Chondrocyte (in vitro differentiated cells): Measurements from ENCODE around the gene XIRP2. TPM values are rescaled to one million over a fixed set of nuclear protein-coding genes. Genes with fewer than 3 reads are reported as not detected.

Source experiments
- DNase-seq: peaks from one replicate; pipeline ENCODE4 v3.0.0; 2021; ENCODE audit warnings: mixed read lengths, low spot score
- H3K27ac Mint-ChIP-seq: one replicate; pipeline ENCODE4 v1.8.0; 2021; ENCODE audit warnings: mild to moderate bottlenecking, moderate library complexity, mixed read lengths; ENCODE audit not compliant: unreplicated experiment
- H3K27me3 Mint-ChIP-seq: 2 replicates; pipeline ENCODE4 v1.8.0; 2021; ENCODE audit warnings: low read depth, mixed read lengths
- H3K36me3 Mint-ChIP-seq: 2 replicates; pipeline ENCODE4 v1.8.0; 2021; ENCODE audit warnings: low read depth, mixed read lengths
- H3K4me1 Mint-ChIP-seq: 2 replicates; pipeline ENCODE4 v1.8.0; 2021; ENCODE audit warnings: low read depth, mild to moderate bottlenecking, mixed read lengths
- H3K4me3 Mint-ChIP-seq: one replicate; pipeline ENCODE4 v1.8.0; 2021; ENCODE audit warnings: mild to moderate bottlenecking, moderate library complexity, mixed read lengths; ENCODE audit not compliant: unreplicated experiment
- H3K9me3 Mint-ChIP-seq: 2 replicates; pipeline ENCODE4 v1.8.0; 2021; ENCODE audit warnings: low read depth, mixed read lengths
- total RNA-seq: library from RNA; stranded (reverse); gene quantifications from 3 replicates; pipeline ENCODE4 v1.2.1, GENCODE V29; 2021
- TF ChIP-seq, protein P1 (sequence below): fragments of 200-600 bp; sonication (generic); IDR thresholded peaks from 2 replicates; pipeline ENCODE4 v1.5.0; 2021; ENCODE audit warnings: antibody characterized with exemption, mild to moderate bottlenecking, moderate library complexity

XIRP2 gene
- total RNA-seq, 1 donor from 2014 or later: not detected

DNA sequence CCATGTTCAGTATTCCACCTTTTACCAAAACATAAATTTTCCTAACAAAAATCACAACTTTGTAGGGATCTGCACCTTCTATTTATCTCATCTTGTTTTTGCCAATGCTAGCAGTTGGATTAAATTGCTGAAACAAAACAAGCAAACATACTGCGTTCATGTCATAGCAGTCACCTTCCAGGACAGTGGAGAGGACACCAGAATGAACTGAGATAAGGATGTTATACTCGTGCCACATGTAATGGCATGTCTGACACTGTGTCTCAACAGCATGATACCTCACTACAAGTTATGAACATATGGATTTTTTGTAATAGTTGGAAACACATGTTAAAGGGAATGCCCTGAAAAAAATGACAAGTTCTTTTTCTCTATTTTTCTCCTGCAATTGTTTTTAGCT is 245.3 kb downstream of the XIRP2 start:
- Mint-ChIP-seq H3K27me3 (no peaks in the 10 kb centered on the region), H3K27ac (no peak overlapping the region), H3K36me3 (no peaks in the 10 kb centered on the region)

DNA sequence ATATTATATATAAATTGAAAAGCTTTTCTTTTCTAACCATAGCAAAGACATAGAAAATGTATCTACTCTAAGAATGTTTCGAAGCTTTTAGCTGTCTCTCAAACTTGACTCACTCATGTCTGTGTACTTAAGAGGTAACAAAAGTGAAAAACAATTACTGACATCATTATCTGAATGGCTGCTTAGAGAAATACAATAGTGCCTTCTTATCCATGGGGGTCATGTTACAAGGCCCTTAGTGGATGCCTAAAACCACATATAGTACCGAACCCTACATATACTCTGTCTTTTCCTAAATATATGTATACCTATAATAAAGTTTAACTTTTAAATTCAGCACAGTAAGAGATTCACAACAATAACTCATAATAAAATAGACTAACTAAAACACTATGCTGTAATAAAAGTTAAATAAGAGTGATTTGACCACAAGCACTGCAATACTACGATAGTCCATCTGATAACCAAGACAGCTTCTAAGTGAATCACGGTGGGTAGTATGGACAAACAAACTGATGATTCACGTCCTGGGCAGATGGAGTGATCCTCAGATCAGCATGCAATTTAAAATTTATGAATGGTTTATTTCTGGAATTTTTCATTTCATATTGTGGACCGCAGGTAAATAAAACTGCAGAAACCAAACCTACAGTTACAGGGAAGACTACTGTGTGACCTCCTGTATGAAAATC is 246.2 kb downstream of the XIRP2 start:
- Mint-ChIP-seq H3K9me3 (no peaks in the 10 kb centered on the region), H3K27me3 (no peaks in the 10 kb centered on the region), H3K4me3 (no peak overlapping the region), H3K36me3 (no peaks in the 10 kb centered on the region), H3K4me1 (peaks cover 23% of the 10 kb centered on the region), H3K27ac (peak overlapping the region; percentile 3)
- TF ChIP-seq, protein P1, sequence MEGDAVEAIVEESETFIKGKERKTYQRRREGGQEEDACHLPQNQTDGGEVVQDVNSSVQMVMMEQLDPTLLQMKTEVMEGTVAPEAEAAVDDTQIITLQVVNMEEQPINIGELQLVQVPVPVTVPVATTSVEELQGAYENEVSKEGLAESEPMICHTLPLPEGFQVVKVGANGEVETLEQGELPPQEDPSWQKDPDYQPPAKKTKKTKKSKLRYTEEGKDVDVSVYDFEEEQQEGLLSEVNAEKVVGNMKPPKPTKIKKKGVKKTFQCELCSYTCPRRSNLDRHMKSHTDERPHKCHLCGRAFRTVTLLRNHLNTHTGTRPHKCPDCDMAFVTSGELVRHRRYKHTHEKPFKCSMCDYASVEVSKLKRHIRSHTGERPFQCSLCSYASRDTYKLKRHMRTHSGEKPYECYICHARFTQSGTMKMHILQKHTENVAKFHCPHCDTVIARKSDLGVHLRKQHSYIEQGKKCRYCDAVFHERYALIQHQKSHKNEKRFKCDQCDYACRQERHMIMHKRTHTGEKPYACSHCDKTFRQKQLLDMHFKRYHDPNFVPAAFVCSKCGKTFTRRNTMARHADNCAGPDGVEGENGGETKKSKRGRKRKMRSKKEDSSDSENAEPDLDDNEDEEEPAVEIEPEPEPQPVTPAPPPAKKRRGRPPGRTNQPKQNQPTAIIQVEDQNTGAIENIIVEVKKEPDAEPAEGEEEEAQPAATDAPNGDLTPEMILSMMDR: no peak
- no peak for DNase-seq

More for the DNA sequence above, 245.3 kb downstream of the XIRP2 start:
- DNase-seq: no peak
- no peaks in the 10 kb centered on the region for H3K9me3 Mint-ChIP-seq
- H3K4me3 Mint-ChIP-seq: no peak overlapping the region
- TF ChIP-seq, protein P1: no peak
- H3K4me1 Mint-ChIP-seq: peaks cover 23% of the 10 kb centered on the region

DNA sequence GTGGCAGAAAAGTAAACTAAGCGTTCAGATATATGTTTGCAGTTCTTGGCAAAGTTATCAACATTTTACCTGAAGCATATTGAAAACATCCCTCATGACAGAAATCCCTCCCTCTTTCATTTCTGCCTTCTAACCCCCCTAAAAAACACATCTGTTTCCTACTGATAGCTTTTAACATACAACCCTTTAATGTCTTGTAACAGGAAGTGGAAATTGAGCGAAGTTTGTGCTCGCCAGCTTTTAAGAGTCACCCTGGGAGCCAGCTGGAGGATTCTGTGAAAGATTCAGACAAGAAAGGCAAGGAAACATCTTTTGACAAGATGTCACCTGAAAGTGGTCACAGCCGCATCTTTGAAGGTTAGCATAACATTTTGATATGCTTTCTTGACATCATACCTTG is 247.4 kb downstream of the XIRP2 start:
- no peak overlapping the region for H3K27ac Mint-ChIP-seq
- H3K4me1 Mint-ChIP-seq: peaks cover 30% of the 10 kb centered on the region
- DNase-seq: no peak

DNA sequence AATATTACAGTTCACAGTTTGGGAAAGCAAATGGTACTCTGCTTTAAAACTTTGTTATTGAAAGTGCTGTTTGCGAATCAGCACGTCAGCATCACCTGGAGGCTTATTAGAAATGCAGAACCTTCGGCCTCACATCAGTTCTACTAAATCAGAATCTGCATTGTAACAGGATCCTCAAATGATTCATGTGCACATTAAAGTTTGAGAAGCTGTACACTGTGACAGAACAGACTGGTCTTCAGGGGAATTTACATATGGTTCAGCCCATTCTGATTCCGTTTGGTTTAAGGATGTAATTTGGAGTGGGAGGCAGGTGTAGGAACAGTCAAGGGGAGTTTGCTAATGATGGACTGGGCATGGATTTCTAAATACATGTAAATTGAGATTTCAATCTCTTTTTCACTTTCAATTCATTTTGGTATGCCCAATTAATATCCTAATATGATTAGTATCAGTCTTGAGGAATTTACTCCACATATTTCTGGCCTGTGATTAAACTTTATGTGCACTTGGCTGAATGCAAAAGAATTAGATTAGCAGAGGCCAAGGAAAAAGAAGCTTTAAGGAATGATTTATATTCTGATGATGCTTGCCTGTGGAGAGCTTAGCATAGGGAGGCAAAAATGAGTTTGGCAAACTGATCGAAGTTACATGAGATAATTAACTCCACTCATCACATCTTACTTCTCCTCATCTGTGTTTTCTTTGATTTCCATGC is 248.8 kb downstream of the XIRP2 start:
- TF ChIP-seq, protein P1: no peak
- H3K27ac Mint-ChIP-seq: no peak overlapping the region
- no peak for DNase-seq
- no peaks in the 10 kb centered on the region for H3K9me3 Mint-ChIP-seq
- H3K27me3 Mint-ChIP-seq: no peaks in the 10 kb centered on the region
- no peak overlapping the region for H3K4me3 Mint-ChIP-seq
- H3K36me3 Mint-ChIP-seq: no peaks in the 10 kb centered on the region
- peaks cover 38% of the 10 kb centered on the region for H3K4me1 Mint-ChIP-seq

More for the DNA sequence above, 247.4 kb downstream of the XIRP2 start:
- Mint-ChIP-seq H3K36me3 (no peaks in the 10 kb centered on the region), H3K4me3 (no peak overlapping the region), H3K9me3 (no peaks in the 10 kb centered on the region), H3K27me3 (no peaks in the 10 kb centered on the region)
- TF ChIP-seq, protein P1: no peak

DNA sequence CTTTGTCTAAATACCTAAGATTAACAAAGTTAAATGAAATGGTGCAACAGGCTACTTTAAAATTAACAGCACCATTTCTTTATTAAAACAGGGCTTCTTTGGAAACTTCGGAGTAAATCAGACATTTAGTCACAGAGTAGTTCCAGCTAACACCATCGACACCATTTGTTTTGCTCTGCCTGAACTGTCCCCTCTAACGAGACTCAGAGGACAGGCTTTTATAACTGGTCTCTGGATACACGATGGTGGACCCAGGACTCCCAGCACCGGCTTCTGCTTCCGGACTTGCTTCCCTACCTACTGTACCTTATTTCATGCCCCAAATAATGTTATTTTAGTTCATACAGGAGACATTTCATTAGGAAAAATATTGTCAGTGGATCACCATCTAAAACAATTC is 252.1 kb downstream of the XIRP2 start:
- TF ChIP-seq, protein P1: no peak
- no peaks in the 10 kb centered on the region for H3K27me3 Mint-ChIP-seq
- DNase-seq: no peak
- H3K4me1 Mint-ChIP-seq: peaks cover 46% of the 10 kb centered on the region
- no peak overlapping the region for H3K4me3 Mint-ChIP-seq
- no peaks in the 10 kb centered on the region for H3K36me3 Mint-ChIP-seq
- peak overlapping the region; percentile 87 for H3K27ac Mint-ChIP-seq
- no peaks in the 10 kb centered on the region for H3K9me3 Mint-ChIP-seq
